ACHN (cell line): ENCODE measurements around the gene ZNF624.
"Not testable (repeated sequence)": the region's sequence is repeated elsewhere in the genome, so short reads cannot be mapped to it uniquely, and the experiment has no call there.

Source experiments
- DNase-seq: peaks from one replicate; pipeline ENCODE4 v3.0.0-alpha.2; 2015
- in situ Hi-C: cut with HindIII; loops from 2 replicates; pipeline ENCODE4 v1.10.0; 2017; ENCODE audit warnings: low sequenced_read_pairs, low pct_ligation_motif_present, low pct_unique_long_range_greater_than_20kb

Gene ZNF624

GRCh38 chr17:16653367-16654041, at the start of gene ZNF624:
Gene ZNF624 (minus strand): TSS chr17:16653850.
- in situ Hi-C loops: no loop called here

GRCh38 chr17:16697603-16698002, 44.0 kb upstream of the ZNF624 start:
- in situ Hi-C loops, DNase-seq: not testable (repeated sequence)

More at GRCh38 chr17:16653367-16654041, at the start of gene ZNF624:
- peak; percentile 96 for DNase-seq

DNA sequence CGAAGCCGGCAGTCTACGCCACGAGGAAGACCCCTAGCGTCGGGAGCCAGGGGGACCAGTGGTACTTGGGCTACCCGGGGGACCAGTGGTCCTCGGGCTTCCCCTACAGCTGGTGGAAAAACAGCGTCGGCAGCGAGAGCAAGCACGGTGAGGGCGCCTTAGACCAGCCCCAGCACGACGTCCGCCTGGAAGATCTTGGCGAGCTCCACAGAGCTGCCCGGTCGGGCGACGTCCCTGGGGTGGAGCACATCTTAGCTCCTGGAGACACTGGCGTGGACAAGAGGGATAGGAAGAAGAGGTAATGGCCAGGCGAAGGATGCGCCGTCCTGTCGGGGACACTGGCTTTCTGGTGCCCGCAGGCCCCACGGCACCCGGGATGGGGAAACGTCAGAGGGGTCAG, 36.8 kb upstream of the ZNF624 start:
- in situ Hi-C loops, DNase-seq: not testable (repeated sequence)

DNA sequence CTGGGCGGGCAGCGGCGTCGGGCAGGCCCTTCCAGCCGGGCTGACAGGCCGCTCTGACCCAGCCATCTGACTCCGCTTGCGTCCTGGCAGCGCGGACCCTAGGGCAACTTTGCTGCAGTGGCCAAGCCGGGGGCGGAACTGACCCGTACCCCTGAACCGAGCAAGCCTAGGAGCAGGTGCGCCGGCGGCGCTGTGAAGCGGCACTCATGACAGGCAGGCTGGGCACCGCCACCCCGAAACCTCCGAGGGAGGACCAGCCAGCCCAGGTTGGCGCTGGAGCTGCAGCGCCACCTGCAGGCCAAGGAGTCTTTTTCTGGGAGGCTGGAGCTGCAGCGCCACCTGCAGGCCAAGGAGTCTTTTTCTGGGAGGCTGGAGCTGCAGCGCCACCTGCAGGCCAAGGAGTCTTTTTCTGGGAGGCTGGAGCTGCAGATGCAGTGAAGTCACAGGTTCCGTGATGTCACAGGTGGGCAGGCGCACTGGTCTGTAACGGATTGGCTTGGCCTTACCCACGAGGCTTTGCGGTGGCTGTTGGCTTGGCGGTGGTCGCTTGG, 36.2 kb upstream of the ZNF624 start, which contains the start of gene CCDC144A:
Gene CCDC144A, plus strand, starts transcription at position 511 of the 551 bp plus-strand sequence. CDS start 160 bp downstream, outside the sequence.
- in situ Hi-C loops, DNase-seq: not testable (repeated sequence)

DNA sequence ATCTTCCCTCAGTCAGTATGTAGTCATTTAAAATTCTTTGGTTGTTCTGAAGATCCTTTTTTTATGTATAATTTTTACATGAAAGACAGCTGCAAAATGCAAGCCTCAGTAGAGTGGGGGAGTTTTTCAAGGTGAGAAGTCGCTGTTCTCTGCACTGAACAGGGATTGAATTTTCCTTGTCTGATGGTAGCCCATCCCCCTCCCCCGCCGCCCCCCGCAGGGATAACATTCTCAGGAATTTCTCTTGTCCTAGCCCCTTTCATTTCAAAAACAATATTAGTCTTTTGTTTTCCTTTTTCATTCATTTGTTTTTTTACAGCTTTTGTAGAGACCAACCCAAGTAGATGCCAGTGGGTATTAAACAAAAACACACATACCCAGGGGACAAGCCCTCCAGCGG, 33.5 kb upstream of the ZNF624 start:
- in situ Hi-C loops, DNase-seq: not testable (repeated sequence)

GRCh38 chr17:16686019-16686418, 32.4 kb upstream of the ZNF624 start:
- in situ Hi-C loops, DNase-seq: not testable (repeated sequence)

DNA sequence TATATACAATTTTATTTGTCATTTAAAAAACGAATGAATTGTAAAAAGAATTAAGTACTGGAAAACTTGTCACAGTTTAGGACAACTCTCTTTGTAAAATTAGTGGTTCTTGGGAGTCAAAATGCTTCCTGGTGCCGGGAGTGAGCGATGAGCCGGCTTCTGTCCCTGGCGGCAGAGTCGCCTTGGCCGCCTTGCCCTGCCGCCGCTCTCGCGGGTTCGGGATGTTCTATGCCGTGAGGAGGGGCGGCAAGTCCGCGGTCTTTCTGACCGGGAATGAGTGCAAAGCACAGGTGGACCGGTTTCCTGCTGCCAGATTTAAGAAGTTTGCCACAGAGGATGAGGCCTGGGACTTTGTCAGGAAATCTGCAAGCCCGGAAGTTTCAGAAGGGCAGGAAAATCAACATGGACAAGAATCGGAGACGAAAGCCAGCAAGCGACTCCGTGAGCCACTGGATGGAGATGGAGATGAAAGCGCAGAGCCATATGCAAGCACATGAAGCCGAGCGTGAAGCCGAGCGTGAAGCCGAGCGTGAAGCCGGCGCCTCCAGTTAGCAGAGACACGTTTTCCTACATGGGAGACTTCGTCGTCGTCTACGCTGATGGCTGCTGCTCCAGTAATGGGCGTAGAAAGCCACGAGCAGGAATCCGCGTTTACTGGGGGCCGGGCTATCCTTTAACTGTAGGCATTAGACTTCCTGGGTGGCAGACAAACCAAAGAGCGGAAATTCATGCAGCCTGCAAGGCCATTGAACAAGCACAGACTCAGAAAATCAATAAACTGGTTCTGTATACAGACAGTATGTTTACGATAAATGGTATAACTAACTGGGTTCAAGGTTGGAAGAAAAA, 29.9 kb upstream of the ZNF624 start:
- DNase-seq, in situ Hi-C loops: not testable (repeated sequence)

- in situ Hi-C loops: no loop called here
- DNase-seq: no peak
These were observed 23.1 kb upstream of the ZNF624 start for GRCh38 chr17:16676676-16677268.

DNA sequence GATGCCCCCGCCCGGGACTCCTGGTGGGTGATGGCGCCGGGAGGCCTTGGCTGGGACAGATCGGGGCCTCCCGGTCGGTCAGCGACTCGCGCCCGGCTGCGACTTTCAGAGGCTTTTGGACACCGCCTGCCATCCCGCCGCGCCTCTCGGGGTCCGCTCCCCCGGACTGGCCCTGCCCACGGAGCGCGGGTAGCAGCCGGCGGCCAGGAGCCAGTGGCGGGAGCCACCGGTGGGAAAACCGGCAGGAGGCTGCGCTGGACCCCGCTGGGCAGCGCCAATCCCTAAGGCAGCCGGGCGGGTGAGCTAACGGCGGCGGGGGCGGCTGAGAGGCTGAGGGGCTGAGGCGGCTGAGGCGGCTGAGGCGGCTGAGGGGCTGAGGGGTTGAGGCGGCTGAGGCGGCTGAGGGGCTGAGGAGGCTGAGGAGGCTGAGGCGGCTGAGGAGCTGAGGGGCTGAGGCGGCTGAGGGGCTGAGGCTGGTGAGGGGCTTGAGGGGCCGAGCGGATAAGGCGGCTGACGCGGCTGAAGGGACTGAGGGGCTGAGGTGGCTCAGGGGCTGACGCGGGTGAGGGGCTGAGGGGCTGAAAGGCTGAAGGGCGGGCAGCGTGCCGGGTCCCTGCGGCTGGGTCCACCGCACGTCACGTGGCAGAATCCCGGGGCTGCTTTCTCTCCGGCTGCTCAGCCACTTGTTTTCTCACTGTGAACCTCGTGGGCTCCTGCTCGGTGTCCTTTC, 13.4 kb upstream of the ZNF624 start:
- DNase-seq, in situ Hi-C loops: not testable (repeated sequence)

GRCh38 chr17:16666553-16666906, 12.9 kb upstream of the ZNF624 start:
- in situ Hi-C loops, DNase-seq: not testable (repeated sequence)

DNA sequence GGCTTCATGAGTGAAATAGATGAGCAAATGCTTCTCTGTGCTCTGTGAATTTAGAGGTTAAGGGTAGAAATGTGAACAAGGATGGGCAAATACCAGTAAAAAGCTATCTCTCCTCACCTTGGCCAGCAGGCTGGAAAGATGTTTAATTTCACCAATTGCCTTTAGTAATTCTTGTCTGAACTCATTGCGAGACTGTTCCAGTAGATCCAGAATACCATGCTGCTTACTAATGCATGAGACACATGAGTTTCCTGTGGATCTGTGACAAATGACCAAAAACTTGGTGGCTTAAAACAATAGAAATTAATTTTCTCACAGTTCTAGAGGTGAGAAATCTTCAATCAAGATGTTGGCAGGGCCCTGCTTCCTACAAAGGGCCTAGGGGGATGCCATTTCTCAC, 9.3 kb upstream of the ZNF624 start:
- in situ Hi-C loops: no loop called here
- no peak for DNase-seq

DNA sequence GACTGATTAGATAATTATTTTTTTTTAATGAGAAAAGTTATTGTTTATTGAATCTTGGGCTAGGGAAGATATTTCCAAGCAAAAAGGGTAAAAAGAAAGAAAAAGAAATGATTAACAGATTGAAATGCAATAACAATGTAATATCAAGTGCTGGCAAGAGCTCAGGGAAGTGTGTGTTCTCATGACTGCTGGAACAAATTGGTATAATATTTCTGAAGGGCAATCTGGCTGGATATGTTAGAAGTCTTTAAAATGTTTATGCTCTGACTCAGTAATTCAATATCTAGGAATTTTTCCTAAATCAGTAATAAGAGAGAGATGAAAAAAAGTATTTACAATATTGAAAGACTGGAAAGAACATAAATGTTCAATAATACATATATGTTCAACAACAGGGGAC, 7.6 kb upstream of the ZNF624 start:
- DNase-seq: no peak
- in situ Hi-C loops: no loop called here

- in situ Hi-C loops: no loop called here
- no peak for DNase-seq
These were observed 743 bp downstream of the ZNF624 start for GRCh38 chr17:16652847-16653366.

DNA sequence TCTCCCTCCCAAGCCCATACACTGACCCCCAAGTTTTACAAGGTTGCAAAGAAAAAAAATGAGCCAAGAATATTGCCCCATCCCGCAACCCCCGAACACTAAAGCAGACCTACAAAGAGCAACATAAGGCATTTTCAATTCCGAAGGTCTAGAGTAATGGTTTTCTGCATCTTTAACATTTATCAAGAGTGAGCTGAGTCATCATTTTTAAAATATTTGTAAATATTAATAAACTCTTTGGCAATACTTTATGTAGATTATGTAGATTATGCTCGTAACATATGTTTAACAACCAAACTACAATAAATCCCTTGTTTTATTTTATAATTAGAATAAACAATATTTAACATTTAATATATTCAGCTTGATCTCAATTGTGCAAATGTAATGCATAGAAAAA, 1.4 kb downstream of the ZNF624 start:
- in situ Hi-C loops: no loop called here

GRCh38 chr17:16649585-16649984, 4.1 kb downstream of the ZNF624 start:
- DNase-seq: no peak
- in situ Hi-C loops: no loop called here

More for the DNA sequence above, 1.4 kb downstream of the ZNF624 start:
- DNase-seq: no peak

DNA sequence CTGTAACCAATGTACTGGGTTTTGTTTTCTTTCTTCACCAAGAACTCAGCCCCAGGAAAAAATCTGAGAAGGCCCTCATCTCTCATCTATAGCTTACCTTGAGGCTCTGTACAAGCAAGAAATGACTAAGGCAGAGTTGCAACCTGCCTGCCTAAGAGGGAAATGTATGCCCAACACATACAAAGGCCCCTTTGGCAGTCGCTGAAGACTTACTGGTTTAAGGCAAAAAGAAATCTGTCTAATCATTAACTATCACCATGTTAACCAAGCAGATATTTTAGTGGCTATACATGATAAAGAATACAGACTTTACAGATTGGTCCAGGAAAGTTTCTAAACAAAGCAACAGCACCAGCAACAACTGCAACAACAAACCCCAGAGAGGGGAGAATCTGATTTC, 14.2 kb downstream of the ZNF624 start:
- in situ Hi-C loops: no loop called here
- DNase-seq: no peak

DNA sequence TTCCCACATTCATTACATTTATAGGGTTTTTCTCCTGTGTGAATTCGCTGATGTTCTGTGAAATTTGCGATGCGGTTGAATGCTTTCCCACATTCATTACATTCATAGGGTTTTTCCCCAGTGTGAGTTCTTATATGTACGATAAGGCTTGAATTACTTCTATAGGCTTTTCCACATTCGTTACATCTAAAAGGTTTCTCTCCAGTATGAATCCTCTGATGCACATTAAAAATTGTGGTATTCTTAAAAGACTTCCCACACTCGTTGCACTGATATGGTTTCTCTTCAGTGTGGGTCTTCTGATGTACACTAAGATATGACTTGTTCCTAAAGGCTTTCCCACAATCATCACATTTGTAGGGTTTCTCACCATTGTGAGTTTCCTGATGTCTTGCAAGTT, 30.4 kb downstream of the ZNF624 start:
- in situ Hi-C loops: no loop called here
- no peak for DNase-seq
